ENCODE measurements around the gene TNNI3K.

The TNNI3K gene

DNA sequence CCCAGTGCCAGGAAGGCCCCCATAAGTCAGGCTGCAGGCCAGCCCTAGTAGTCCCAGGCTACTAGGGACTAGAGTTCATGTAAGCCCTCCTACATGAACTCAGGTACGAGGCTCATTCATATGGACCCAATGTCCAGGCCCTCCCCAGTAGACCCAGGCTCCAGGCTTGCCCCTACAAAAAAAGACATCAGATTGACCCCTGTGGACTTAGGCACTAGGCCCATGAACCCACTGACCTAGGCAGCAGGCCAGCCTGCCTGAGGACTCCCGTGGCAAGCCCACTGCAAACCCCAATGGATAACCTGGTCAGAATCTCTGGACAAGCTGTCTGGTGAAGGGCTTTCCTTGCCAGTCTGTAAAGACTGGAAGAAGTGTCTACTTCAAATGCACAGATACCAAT, 51.2 kb downstream of the TNNI3K start:
- no peak for DNase-seq (ENCODE audit: extremely low read depth in 1 of 2, low read depth in 1 of 2)

- no peak for DNase-seq (ENCODE audit: extremely low read depth in 1 of 2, low read depth in 1 of 2)
Measured at GRCh38 chr1:74314438-74314837, 79.3 kb downstream of the TNNI3K start.

DNA sequence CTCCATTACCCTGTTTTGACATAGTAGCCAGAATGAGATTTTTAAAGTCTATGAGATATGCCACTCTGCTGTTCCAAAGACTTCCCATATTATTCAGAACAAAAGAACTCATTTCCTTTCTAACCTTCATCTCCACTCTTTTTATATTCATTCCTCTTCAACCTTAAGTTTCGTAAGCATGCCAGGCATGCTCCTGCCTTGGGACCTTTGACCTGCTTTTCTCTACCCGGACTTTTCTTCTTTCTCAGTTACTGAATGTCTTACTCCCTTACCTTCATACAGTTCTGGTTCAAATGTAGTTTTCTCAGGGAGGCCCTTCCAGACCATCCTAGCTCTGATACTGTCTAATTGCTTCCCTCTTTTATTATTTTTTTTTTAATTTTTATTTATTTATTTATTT, 81.1 kb downstream of the TNNI3K start:
- DNase-seq (ENCODE audit: extremely low read depth in 1 of 2, low read depth in 1 of 2), result no peak

DNA sequence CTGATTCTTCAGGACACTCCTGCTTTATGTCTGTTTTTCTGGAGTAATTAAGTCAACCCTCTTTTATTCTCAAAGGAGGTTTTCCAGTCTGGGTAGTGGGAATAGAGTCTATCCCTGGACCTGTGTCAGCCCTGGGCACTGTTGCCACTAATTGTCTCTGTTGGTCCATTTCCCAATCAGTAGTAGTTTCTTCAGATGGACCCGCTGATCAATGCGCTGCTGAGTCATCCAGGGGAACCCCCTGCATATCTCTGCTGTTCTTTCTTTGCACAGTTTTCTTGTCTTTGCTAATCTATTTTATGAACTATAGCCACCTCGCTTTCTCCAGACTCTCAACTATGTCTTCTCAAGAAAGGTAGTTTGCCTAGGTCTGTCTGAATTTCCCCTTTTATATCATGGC, 82.5 kb downstream of the TNNI3K start:
- DNase-seq (ENCODE audit: extremely low read depth in 1 of 2, low read depth in 1 of 2), result no peak

GRCh38 chr1:74323937-74324473, 88.8 kb downstream of the TNNI3K start:
- DNase-seq (ENCODE audit: extremely low read depth in 1 of 2, low read depth in 1 of 2), result no peak

- DNase-seq (ENCODE audit: extremely low read depth in 1 of 2, low read depth in 1 of 2), result no peak
Measured at GRCh38 chr1:74324684-74325448, 89.7 kb downstream of the TNNI3K start.

GRCh38 chr1:74328851-74329250, 93.7 kb downstream of the TNNI3K start:
- no peak for DNase-seq (ENCODE audit: extremely low read depth in 1 of 2, low read depth in 1 of 2)

GRCh38 chr1:74333244-74333643, 98.1 kb downstream of the TNNI3K start:
- no peak for DNase-seq (ENCODE audit: extremely low read depth in 1 of 2, low read depth in 1 of 2)

DNA sequence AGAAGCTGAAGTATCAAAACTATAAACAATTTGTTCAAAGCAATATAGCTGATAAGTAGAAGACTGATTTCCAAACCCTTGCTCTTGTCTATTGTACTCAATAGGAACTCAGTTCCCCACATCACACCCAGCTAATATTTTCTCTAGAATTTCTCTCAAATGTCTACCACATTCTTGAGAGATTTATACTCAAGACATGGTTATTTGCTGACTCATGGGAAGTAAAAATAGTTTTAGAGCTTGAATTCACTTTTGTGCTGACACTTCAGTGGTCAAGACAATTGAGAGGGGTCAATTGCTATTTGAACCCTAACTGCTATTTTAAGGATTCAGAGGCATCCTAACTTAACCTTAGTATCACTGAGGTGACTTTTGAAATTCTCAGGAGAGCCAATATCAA, 99.0 kb downstream of the TNNI3K start:
- DNase-seq (ENCODE audit: extremely low read depth in 1 of 2, low read depth in 1 of 2), result no peak

GRCh38 chr1:74340656-74341055, 105.5 kb downstream of the TNNI3K start:
- no peak for DNase-seq (ENCODE audit: extremely low read depth in 1 of 2, low read depth in 1 of 2)

DNA sequence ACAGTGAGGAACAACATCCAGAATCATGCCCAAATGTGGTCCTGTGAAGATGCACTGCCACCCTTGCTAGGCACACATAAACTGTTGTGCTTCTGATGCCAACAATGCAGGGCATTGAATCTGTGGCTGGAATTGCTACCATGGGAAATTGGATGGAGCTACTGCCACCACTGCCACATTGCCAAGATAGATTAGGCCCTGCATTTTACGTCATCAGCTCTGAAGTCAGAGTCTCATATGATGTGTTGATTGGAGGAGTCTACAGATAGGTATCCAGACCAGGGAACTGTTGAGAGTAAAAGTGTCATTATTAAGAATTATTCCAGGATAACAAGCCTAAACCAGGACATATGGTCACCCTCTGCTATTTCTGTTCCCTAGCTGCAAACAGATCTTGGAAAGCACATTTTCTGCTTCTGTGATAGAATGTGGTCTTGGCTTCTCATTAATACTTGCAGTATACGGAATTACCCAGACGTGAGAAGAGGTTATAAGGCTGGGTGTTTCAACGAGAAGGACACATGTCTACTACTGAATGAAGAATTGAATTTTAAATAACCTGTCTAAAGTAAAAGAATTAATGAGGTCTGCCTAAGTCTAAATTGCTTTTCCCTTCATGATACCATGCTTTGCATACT, 106.6 kb downstream of the TNNI3K start:
- no peak for DNase-seq (ENCODE audit: extremely low read depth in 1 of 2, low read depth in 1 of 2)

DNA sequence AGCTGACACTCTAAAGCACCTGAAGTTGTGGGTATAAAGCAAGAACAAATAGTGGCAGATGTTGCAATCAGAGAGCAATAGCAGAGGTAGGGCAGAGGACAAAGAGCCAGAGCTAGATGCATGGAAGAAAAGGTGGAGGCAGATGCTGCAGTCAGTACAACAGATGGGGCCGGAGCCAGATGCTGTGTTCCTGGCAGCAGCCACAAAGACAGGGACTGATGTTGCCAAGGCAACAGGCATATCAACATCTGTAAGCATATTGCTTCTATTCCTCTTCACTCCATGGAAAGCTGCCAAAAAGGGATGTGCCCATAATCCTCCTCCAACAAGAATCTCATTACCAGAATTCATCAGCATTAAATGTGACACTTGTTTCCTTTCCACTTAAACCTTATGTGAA, 108.0 kb downstream of the TNNI3K start:
- no peak for DNase-seq (ENCODE audit: extremely low read depth in 1 of 2, low read depth in 1 of 2)

GRCh38 chr1:74344387-74344786, 109.2 kb downstream of the TNNI3K start:
- DNase-seq (ENCODE audit: extremely low read depth in 1 of 2, low read depth in 1 of 2), result no peak

DNA sequence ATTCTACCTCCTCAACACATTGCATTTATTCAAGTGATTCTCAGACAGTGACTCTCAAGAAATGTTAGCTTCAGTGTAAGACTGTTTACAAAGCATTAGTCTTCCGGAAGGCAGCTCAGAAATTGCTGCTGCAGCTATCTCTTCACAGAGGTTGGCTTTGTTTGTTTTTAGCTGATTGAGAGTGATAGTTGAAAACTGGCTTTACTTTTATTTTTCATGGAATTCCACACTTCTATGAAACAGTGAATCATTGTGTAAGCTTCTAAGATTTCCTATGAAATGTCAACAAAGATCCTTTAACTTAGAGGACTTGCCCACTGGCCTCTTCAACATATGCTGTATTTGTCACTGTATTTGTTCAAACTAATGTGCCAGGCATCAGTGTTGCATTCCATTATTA, 121.3 kb downstream of the TNNI3K start:
- no peak for DNase-seq (ENCODE audit: extremely low read depth in 1 of 2, low read depth in 1 of 2)

DNA sequence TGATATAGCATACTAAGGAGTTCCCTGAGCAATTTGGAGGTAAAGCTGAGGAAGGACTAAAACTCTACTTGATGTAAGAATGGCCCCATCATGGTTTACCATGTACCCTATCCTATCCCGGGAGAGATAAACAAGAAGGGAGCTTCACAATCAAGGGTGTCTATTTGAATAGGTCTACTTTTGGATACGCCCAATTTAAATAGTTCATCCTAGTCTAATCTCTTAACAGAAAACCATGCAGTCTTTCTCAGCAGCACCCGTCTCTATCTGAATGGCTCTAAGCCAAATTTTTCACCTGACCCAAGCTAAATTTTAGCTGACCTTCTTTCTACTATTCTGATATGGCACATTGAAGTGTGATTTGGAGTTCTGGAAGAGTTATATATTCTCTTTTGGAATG, 122.0 kb downstream of the TNNI3K start:
- no peak for DNase-seq (ENCODE audit: extremely low read depth in 1 of 2, low read depth in 1 of 2)

GRCh38 chr1:74357756-74358155, 122.6 kb downstream of the TNNI3K start:
- DNase-seq (ENCODE audit: extremely low read depth in 1 of 2, low read depth in 1 of 2), result no peak

DNA sequence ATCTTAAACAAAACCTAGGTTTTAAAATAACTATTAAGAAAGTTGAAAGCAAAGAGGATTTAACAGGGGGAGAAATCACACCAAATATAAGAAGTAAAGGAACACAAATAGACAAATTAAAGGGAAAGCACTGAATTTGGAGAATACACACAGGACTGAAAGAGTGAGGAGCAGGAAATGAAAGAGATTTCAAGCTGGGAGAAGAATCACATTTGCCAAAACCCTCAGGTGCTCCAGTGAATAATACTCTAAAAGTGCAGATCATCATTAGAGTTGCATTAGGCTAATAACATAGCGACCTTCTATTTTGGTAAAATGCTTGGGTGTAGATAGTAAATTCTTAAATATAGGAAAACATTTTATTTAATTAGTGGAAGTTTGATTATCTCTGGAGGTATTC, 127.5 kb downstream of the TNNI3K start:
- DNase-seq (ENCODE audit: extremely low read depth in 1 of 2, low read depth in 1 of 2), result no peak

- no peak for DNase-seq (ENCODE audit: extremely low read depth in 1 of 2, low read depth in 1 of 2)
Measured at GRCh38 chr1:74363220-74363619, 128.0 kb downstream of the TNNI3K start.

DNA sequence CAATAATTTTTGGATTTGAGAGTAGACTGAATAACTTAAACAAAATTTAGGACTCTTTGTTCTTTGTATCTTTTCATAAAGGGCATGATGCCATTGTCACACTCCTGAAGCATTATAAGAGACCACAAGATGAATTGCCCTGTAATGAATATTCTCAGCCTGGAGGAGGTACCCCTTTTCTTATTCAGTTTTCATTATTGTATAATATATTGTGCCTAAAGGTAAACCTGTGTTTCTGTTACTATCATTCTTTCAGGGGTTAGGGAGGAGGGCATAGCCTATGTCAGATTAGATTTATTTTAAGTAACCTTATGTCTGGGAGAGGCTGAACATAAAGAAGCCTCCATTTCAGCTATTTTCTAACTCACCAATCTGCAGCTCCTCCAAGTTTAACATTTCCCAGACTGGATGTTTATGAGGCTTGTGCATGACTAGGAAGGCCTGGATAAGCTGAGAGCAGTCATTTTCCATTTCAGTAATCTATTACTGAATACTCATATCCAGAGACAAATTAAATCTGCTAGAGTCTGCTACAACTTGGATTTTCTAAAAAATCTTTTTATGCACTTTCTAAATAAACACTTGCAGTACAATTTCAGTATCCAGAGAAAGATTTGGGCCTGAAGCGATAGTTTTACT, 132.1 kb downstream of the TNNI3K start:
- DNase-seq (ENCODE audit: extremely low read depth in 1 of 2, low read depth in 1 of 2), result no peak

GRCh38 chr1:74368335-74368734, 133.1 kb downstream of the TNNI3K start:
- DNase-seq (ENCODE audit: extremely low read depth in 1 of 2, low read depth in 1 of 2), result no peak

GRCh38 chr1:74375376-74375775, 140.2 kb downstream of the TNNI3K start:
- DNase-seq (ENCODE audit: extremely low read depth in 1 of 2, low read depth in 1 of 2), result no peak

DNA sequence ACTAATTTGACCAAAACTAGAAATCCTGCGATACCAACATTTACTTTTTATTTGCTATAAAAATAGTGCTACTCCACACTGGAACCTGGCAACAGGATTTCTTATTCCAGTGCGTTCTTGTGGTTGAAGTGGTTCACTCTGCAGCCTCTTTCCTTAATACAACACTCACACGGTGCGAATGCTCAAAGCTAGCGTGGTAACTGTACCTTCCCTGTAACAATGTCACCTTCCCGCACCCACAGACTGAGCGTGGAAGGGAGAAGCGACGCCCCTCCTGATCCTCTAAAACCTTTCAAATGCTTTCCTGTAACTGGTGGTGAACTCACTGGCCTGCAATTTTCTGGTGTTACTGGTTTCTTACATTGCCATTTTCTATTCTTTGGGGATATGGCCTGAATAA, 145.1 kb downstream of the TNNI3K start:
- DNase-seq (ENCODE audit: extremely low read depth in 1 of 2, low read depth in 1 of 2), result no peak

All from stimulated activated CD8-positive, alpha-beta memory T cell treated with anti-CD3 and anti-CD28 coated beads, Interleukin-7, amount 100 ng/mL, for 48 hours (primary cell).